Stimulated activated naive CD8-positive, alpha-beta T cell treated with anti-CD3 and anti-CD28 coated beads, Interleukin-15, Interleukin-2, amounts not matched to agents 100 ng/mL and 50 ng/mL, for 24 hours (primary cell): ENCODE results near the gene CTH.

Experiments used
- H3K27ac Mint-ChIP-seq: one replicate; pipeline ENCODE4 v1.8.0; 2021; ENCODE audit warnings: mild to moderate bottlenecking, mixed read lengths
- H3K27me3 Mint-ChIP-seq: one replicate; pipeline ENCODE4 v1.8.0; 2021; ENCODE audit warnings: mixed read lengths
- H3K36me3 Mint-ChIP-seq: one replicate; pipeline ENCODE4 v1.8.0; 2021; ENCODE audit warnings: low read depth, mixed read lengths
- H3K4me1 Mint-ChIP-seq: one replicate; pipeline ENCODE4 v1.8.0; 2021; ENCODE audit warnings: low read depth, mixed read lengths
- H3K4me3 Mint-ChIP-seq: one replicate; pipeline ENCODE4 v1.8.0; 2021; ENCODE audit warnings: mild to moderate bottlenecking, mixed read lengths
- H3K9me3 Mint-ChIP-seq: one replicate; pipeline ENCODE4 v1.8.0; 2021; ENCODE audit warnings: mixed read lengths

The CTH gene

DNA sequence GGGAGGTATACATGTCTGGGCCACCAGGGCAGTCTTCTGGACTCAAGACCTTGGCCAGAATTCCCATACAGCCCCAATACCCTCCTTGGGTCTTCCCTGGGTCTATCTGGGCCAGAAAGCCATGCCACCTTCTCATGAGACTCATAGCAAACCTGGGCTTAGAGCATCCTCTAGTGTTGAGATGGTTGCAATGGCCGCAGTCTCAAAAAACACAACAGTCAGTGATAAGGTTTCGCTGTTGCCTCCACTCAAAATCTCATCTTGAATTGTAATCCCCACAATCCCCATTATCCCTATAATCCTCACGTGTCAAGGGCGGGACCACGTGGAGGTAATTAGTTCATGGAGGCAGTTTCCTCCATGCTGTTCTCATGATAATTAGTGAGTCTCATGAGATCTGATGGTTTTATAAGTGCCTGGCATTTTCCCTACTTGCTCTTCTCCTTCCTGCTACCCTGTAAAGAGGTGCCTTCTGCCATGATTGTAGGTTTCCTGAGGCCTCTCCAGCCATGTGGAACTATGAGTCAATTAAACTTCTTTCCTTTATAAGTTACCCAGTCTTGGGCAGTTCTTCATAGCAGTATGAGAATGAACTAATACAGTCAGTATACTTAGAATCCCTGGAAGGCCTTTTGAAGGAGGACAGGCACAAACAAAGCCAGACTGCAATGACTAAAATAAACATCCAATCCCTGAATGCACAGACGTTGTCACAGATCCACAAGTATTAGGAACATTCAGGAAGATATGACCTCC lies 77.0 kb downstream of the CTH start:
- Mint-ChIP-seq H3K27ac (no peak overlapping the region), H3K36me3 (no peaks in the 10 kb centered on the region), H3K4me3 (no peak overlapping the region), H3K27me3 (peaks cover 7% of the 10 kb centered on the region), H3K9me3 (no peaks in the 10 kb centered on the region), H3K4me1 (no peaks in the 10 kb centered on the region)
